Astrocyte (in vitro differentiated cells and primary cell): ENCODE data around the gene APOBEC3H. TPM values are rescaled to one million over a fixed set of nuclear protein-coding genes. Genes with fewer than 3 reads are reported as not detected.

Source experiments
- DNase-seq: peaks from one replicate; pipeline ENCODE4 v3.0.0-alpha.2; 2010; ENCODE audit warnings: low read depth
- FAIRE-seq: peaks from 2 replicates; lab custom pipeline; 2011; peaks lifted over from hg19 to GRCh38; lab: Jason Lieb, UNC
- H2AFZ ChIP-seq: 2 replicates; pipeline ENCODE4 v1.6.0; 2012; ENCODE audit warnings: low read depth, low read length, inconsistent platforms
- H3K27ac ChIP-seq: 2 replicates; pipeline ENCODE4 v1.5.1; 2011; ENCODE audit warnings: low read depth, low read length, inconsistent platforms
- H3K27me3 ChIP-seq: 2 replicates; pipeline ENCODE4 v1.6.0; 2011; ENCODE audit warnings: low read length, inconsistent platforms; ENCODE audit not compliant: insufficient read depth
- H3K36me3 ChIP-seq: 2 replicates; pipeline ENCODE4 v1.5.1; 2011; ENCODE audit warnings: low read length, inconsistent platforms; ENCODE audit not compliant: insufficient read depth
- H3K4me1 ChIP-seq: 2 replicates; pipeline ENCODE4 v1.5.1; 2011; ENCODE audit warnings: low read length, inconsistent platforms; ENCODE audit not compliant: insufficient read depth
- H3K4me2 ChIP-seq: 2 replicates; pipeline ENCODE4 v1.6.0; 2012; ENCODE audit warnings: low read length, inconsistent platforms
- H3K4me3 ChIP-seq: 2 replicates; pipeline ENCODE4 v1.5.1; 2011; ENCODE audit warnings: low read depth, mild to moderate bottlenecking, low read length, inconsistent platforms; ENCODE audit not compliant: insufficient read depth
- H3K79me2 ChIP-seq: 2 replicates; pipeline ENCODE4 v1.6.0; 2012; ENCODE audit warnings: mild to moderate bottlenecking, low read length, inconsistent platforms; ENCODE audit not compliant: insufficient read depth
- H3K9ac ChIP-seq: 2 replicates; pipeline ENCODE4 v1.6.0; 2012; ENCODE audit warnings: mild to moderate bottlenecking, low read length, inconsistent platforms
- H3K9me3 ChIP-seq: 2 replicates; pipeline ENCODE4 v1.5.1; 2012; ENCODE audit warnings: low read depth, mild to moderate bottlenecking, low read length, inconsistent platforms; ENCODE audit not compliant: insufficient read depth
- H4K20me1 ChIP-seq: 2 replicates; pipeline ENCODE4 v1.6.0; 2012; ENCODE audit warnings: low read length, inconsistent platforms; ENCODE audit not compliant: insufficient read depth
- H3K27ac Mint-ChIP-seq: one replicate; pipeline ENCODE4 v1.8.0; 2021; ENCODE audit warnings: mild to moderate bottlenecking, mixed read lengths; ENCODE audit not compliant: unreplicated experiment
- H3K27me3 Mint-ChIP-seq: one replicate; pipeline ENCODE4 v1.8.0; 2021; ENCODE audit warnings: low read depth, mixed read lengths; ENCODE audit not compliant: unreplicated experiment
- H3K36me3 Mint-ChIP-seq: one replicate; pipeline ENCODE4 v1.8.0; 2021; ENCODE audit warnings: low read depth, mixed read lengths; ENCODE audit not compliant: unreplicated experiment
- H3K4me1 Mint-ChIP-seq: one replicate; pipeline ENCODE4 v1.8.0; 2021; ENCODE audit warnings: low read depth, mixed read lengths; ENCODE audit not compliant: unreplicated experiment
- H3K4me3 Mint-ChIP-seq: one replicate; pipeline ENCODE4 v1.8.0; 2021; ENCODE audit warnings: mild to moderate bottlenecking, moderate library complexity, mixed read lengths; ENCODE audit not compliant: unreplicated experiment
- H3K9me3 Mint-ChIP-seq: one replicate; pipeline ENCODE4 v1.8.0; 2021; ENCODE audit warnings: mild to moderate bottlenecking, mixed read lengths; ENCODE audit not compliant: unreplicated experiment
- CTCF ChIP-seq: IDR thresholded peaks from 2 replicates; pipeline ENCODE4 v1.5.1; 2011; ENCODE audit warnings: low read depth, mild to moderate bottlenecking, inconsistent platforms, low read length, moderate library complexity; ENCODE audit not compliant: insufficient read depth
- EZH2 ChIP-seq: IDR thresholded peaks from 2 replicates; pipeline ENCODE4 v1.6.1; 2012; ENCODE audit warnings: mild to moderate bottlenecking, low read length, inconsistent platforms; ENCODE audit not compliant: insufficient read depth
- total RNA-seq: library from RNA; stranded (reverse); gene quantifications from 2 replicates; pipeline ENCODE4 v1.2.1, GENCODE V29; 2021

The APOBEC3H gene
- total RNA-seq, 1 donor from 2014 or later: 0.30 TPM

GRCh38 chr22:39138357-39138997 is 41.4 kb downstream of the APOBEC3H start:
- H3K36me3 ChIP-seq: no peaks in the 10 kb centered on the region
- no peak overlapping the region for H3K4me3 ChIP-seq
- H3K4me2 ChIP-seq: no peak overlapping the region
- no peak overlapping the region for H3K4me3 Mint-ChIP-seq
- no peaks in the 10 kb centered on the region for H3K27me3 ChIP-seq
- H3K27me3 Mint-ChIP-seq: peaks cover 33% of the 10 kb centered on the region
- no peaks in the 10 kb centered on the region for H3K4me1 Mint-ChIP-seq
- H3K9me3 Mint-ChIP-seq: no peaks in the 10 kb centered on the region
- peaks cover 1% of the 10 kb centered on the region for H3K36me3 Mint-ChIP-seq
- no peak for TF ChIP-seq CTCF
- TF ChIP-seq EZH2: no peak
- H4K20me1 ChIP-seq: no peaks in the 10 kb centered on the region
- H3K4me1 ChIP-seq: no peaks in the 10 kb centered on the region
- no peak overlapping the region for H3K9ac ChIP-seq
- DNase-seq (no peak), FAIRE-seq (no peak)
- no peak overlapping the region for H3K27ac Mint-ChIP-seq
- no peaks in the 10 kb centered on the region for H3K79me2 ChIP-seq
- H3K9me3 ChIP-seq: no peaks in the 10 kb centered on the region
- H3K27ac ChIP-seq: no peak overlapping the region
- no peak overlapping the region for H2AFZ ChIP-seq

GRCh38 chr22:39139933-39140332 is 42.9 kb downstream of the APOBEC3H start:
- Histone ChIP-seq H3K9ac (no peak overlapping the region), H4K20me1 (no peaks in the 10 kb centered on the region), H3K36me3 (no peaks in the 10 kb centered on the region), H3K4me3 (no peak overlapping the region), H2AFZ (no peak overlapping the region), H3K79me2 (no peaks in the 10 kb centered on the region), H3K4me2 (no peak overlapping the region), H3K27me3 (no peaks in the 10 kb centered on the region), H3K9me3 (no peaks in the 10 kb centered on the region), H3K27ac (no peak overlapping the region), H3K4me1 (peaks cover 9% of the 10 kb centered on the region)
- Mint-ChIP-seq H3K27me3 (peaks cover 29% of the 10 kb centered on the region), H3K9me3 (no peaks in the 10 kb centered on the region), H3K4me3 (no peak overlapping the region), H3K36me3 (no peaks in the 10 kb centered on the region), H3K4me1 (no peaks in the 10 kb centered on the region), H3K27ac (no peak overlapping the region)
- FAIRE-seq (no peak), DNase-seq (no peak)
- no peak for TF ChIP-seq CTCF
- TF ChIP-seq EZH2: no peak

GRCh38 chr22:39142088-39142680 is 45.1 kb downstream of the APOBEC3H start:
- no peak overlapping the region for H2AFZ ChIP-seq
- no peak overlapping the region for H3K9ac ChIP-seq
- H3K27ac Mint-ChIP-seq: no peak overlapping the region
- H3K27me3 Mint-ChIP-seq: peaks cover 20% of the 10 kb centered on the region
- no peaks in the 10 kb centered on the region for H3K79me2 ChIP-seq
- no peaks in the 10 kb centered on the region for H3K9me3 Mint-ChIP-seq
- no peaks in the 10 kb centered on the region for H4K20me1 ChIP-seq
- no peak overlapping the region for H3K4me2 ChIP-seq
- H3K27ac ChIP-seq: no peak overlapping the region
- no peaks in the 10 kb centered on the region for H3K27me3 ChIP-seq
- TF ChIP-seq EZH2 (no peak), CTCF (no peak)
- no peak for FAIRE-seq
- no peaks in the 10 kb centered on the region for H3K9me3 ChIP-seq
- H3K4me3 Mint-ChIP-seq: no peak overlapping the region
- H3K4me1 Mint-ChIP-seq: no peaks in the 10 kb centered on the region
- no peak for DNase-seq
- H3K4me1 ChIP-seq: peaks cover 16% of the 10 kb centered on the region
- H3K36me3 ChIP-seq: no peaks in the 10 kb centered on the region
- no peak overlapping the region for H3K4me3 ChIP-seq
- no peaks in the 10 kb centered on the region for H3K36me3 Mint-ChIP-seq
